Glutamatergic neuron (in vitro differentiated cells): ENCODE results near the gene KCNMA1. TPM values are rescaled to one million over a fixed set of nuclear protein-coding genes. Genes with fewer than 3 reads are reported as not detected.

ENCODE experiments used
- DNase-seq: peaks from one replicate; pipeline ENCODE4 v3.0.0; 2022
- H3K27ac Mint-ChIP-seq: one replicate; pipeline ENCODE4 v1.8.0; 2020; ENCODE audit warnings: mild to moderate bottlenecking, mixed read lengths, inconsistent platforms; ENCODE audit not compliant: unreplicated experiment
- H3K27me3 Mint-ChIP-seq: one replicate; pipeline ENCODE4 v1.8.0; 2020; ENCODE audit warnings: mild to moderate bottlenecking, moderate library complexity, mixed read lengths, inconsistent platforms; ENCODE audit not compliant: unreplicated experiment
- H3K36me3 Mint-ChIP-seq: one replicate; pipeline ENCODE4 v1.8.0; 2020; ENCODE audit warnings: mild to moderate bottlenecking, mixed read lengths, inconsistent platforms; ENCODE audit not compliant: unreplicated experiment
- H3K4me1 Mint-ChIP-seq: one replicate; pipeline ENCODE4 v1.8.0; 2020; ENCODE audit warnings: mild to moderate bottlenecking, low read depth, mixed read lengths, inconsistent platforms; ENCODE audit not compliant: unreplicated experiment
- H3K4me3 Mint-ChIP-seq: one replicate; pipeline ENCODE4 v1.8.0; 2020; ENCODE audit warnings: mild to moderate bottlenecking, mixed read lengths, inconsistent platforms; ENCODE audit not compliant: unreplicated experiment
- H3K9me3 Mint-ChIP-seq: one replicate; pipeline ENCODE4 v1.8.0; 2020; ENCODE audit warnings: mild to moderate bottlenecking, moderate library complexity, mixed read lengths, inconsistent platforms; ENCODE audit not compliant: unreplicated experiment
- CTCF ChIP-seq: fragments of 200-600 bp; sonication (generic); IDR thresholded peaks from one replicate; pipeline ENCODE4 v1.5.0; 2021; ENCODE audit not compliant: partially characterized antibody, unreplicated experiment
- total RNA-seq: library from RNA; stranded (reverse); fragmentation: NEBNext Ultra II Directional; extraction: Animal tissue kit (Norgen Biotek cat#: 25700); gene quantifications from one replicate; pipeline ENCODE4 v1.2.1, GENCODE V29; 2021; ENCODE audit not compliant: unreplicated experiment

KCNMA1 gene
- total RNA-seq, 1 donor from 2014 or later = 3.2 TPM

GRCh38 chr10:77422491-77423338, 214.9 kb downstream of the KCNMA1 start:
- H3K27ac Mint-ChIP-seq = no peak overlapping the region
- no peak for TF ChIP-seq CTCF
- peaks cover 5% of the 10 kb centered on the region for H3K4me1 Mint-ChIP-seq
- no peaks in the 10 kb centered on the region for H3K9me3 Mint-ChIP-seq
- peak overlapping the region; percentile 40 for H3K4me3 Mint-ChIP-seq
- H3K36me3 Mint-ChIP-seq = peaks cover 3% of the 10 kb centered on the region
- H3K27me3 Mint-ChIP-seq = peaks cover 5% of the 10 kb centered on the region
- DNase-seq = no peak

- DNase-seq = no peak
- peaks cover 3% of the 10 kb centered on the region for H3K36me3 Mint-ChIP-seq
- peaks cover under 1% of the 10 kb centered on the region for H3K4me1 Mint-ChIP-seq
- no peak for TF ChIP-seq CTCF
- no peak overlapping the region for H3K4me3 Mint-ChIP-seq
- peaks cover 9% of the 10 kb centered on the region for H3K27me3 Mint-ChIP-seq
- H3K27ac Mint-ChIP-seq = no peak overlapping the region
- peaks cover 4% of the 10 kb centered on the region for H3K9me3 Mint-ChIP-seq
Measured at GRCh38 chr10:77421591-77421990, 216.0 kb downstream of the KCNMA1 start.

- Mint-ChIP-seq H3K4me1 (no peaks in the 10 kb centered on the region), H3K9me3 (peaks cover 6% of the 10 kb centered on the region), H3K27ac (no peak overlapping the region), H3K36me3 (peaks cover 3% of the 10 kb centered on the region), H3K27me3 (peaks cover 11% of the 10 kb centered on the region), H3K4me3 (no peak overlapping the region)
- no peak for DNase-seq
- TF ChIP-seq CTCF = no peak
Measured at GRCh38 chr10:77420947-77421523, 216.6 kb downstream of the KCNMA1 start.

- TF ChIP-seq CTCF = no peak
- peaks cover 6% of the 10 kb centered on the region for H3K9me3 Mint-ChIP-seq
- no peak for DNase-seq
- H3K27me3 Mint-ChIP-seq = peaks cover 12% of the 10 kb centered on the region
- no peak overlapping the region for H3K4me3 Mint-ChIP-seq
- H3K36me3 Mint-ChIP-seq = peaks cover 3% of the 10 kb centered on the region
- H3K4me1 Mint-ChIP-seq = no peaks in the 10 kb centered on the region
- no peak overlapping the region for H3K27ac Mint-ChIP-seq
Measured at GRCh38 chr10:77419979-77420378, 217.6 kb downstream of the KCNMA1 start.

- Mint-ChIP-seq H3K4me3 (no peak overlapping the region), H3K9me3 (peaks cover 6% of the 10 kb centered on the region), H3K4me1 (peaks cover 2% of the 10 kb centered on the region), H3K36me3 (peaks cover 3% of the 10 kb centered on the region), H3K27me3 (peaks cover 12% of the 10 kb centered on the region), H3K27ac (no peak overlapping the region)
- no peak for DNase-seq
- no peak for TF ChIP-seq CTCF
Measured at GRCh38 chr10:77419056-77419455, 218.6 kb downstream of the KCNMA1 start.
